ENCODE results near the gene SMYD4.
A peak's percentile ranks its signal among the peaks of the same experiment; 100 is the strongest.
"Not testable (repeated sequence)": the region's sequence is repeated elsewhere in the genome, so short reads cannot be mapped to it uniquely, and the experiment has no call there.

Gene SMYD4

DNA sequence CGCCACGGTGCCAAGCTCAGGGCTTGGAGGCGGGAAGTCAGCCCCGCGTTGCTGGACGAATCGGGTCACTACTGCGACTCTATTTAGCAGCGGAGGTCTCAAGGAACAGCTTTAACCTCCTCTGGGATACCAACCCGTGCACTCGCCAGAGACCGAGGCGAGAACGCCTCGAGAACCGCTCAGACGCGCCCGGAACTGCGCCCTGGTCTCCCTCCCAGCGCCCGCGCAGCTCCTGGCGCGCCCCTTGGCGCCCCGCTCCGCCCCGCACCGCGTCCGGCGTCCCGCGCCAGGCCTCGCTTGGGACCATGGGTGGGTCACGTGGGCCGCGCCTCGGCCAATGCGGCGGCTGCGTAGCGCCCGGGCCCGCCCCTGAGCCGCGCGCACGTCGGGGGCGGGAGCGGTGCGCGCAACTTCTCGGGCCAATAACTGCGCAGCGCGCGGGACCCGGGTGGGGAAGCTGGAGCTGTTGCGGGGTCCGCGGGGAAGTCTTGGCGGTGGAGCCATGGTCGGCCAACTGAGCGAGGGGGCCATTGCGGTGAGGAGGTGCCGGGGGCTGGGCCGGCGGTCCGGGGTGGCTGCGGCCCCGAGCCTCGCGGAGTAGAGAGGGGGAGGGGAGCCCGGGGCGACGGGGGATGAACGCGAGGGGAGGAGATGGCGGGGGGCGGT lies at the start of gene SMYD4, which contains the start of gene RPA1:
TSS of gene SMYD4 (minus strand) at position 311 of the 666 bp plus-strand sequence. CDS start 1,908 bp downstream, outside the sequence.
TSS of gene RPA1 (plus strand) at position 414 of the 666 bp plus-strand sequence. CDS start at position 503, 89 bp downstream.
- peak; percentile 72 to 79 for DNase-seq (ENCODE audit: low read depth in 2 of 2)

GRCh38 chr17:1878419-1879121 lies 48.9 kb upstream of the SMYD4 start:
- DNase-seq (ENCODE audit: low read depth in 2 of 2), result no peak

DNA sequence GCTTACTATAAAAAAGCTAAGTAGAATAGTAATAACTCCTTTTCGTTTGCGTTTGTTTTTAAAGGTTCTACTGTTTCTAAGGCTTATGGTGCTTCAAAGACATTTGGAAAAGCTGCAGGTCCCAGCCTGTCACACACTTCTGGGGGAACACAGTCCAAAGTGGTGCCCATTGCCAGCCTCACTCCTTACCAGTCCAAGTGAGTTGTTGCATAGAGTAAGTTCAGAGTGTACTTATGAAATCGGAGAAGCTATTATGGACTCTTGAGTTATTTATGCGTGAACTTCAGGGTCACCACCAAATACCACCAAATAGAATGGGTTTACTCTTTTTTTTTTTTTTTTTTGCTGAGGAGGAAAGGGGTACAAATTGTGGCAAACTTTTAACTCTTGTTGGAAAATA lies 45.9 kb upstream of the SMYD4 start:
- DNase-seq (ENCODE audit: low read depth in 2 of 2), result no peak

GRCh38 chr17:1873418-1873817 lies 43.7 kb upstream of the SMYD4 start:
- DNase-seq (ENCODE audit: low read depth in 2 of 2), result no peak

- no peak for DNase-seq (ENCODE audit: low read depth in 2 of 2)
These were observed 43.3 kb upstream of the SMYD4 start for GRCh38 chr17:1872976-1873375.

- DNase-seq (ENCODE audit: low read depth in 2 of 2), result no peak
These were observed 42.6 kb upstream of the SMYD4 start for GRCh38 chr17:1872254-1872653.

- DNase-seq (ENCODE audit: low read depth in 2 of 2), result no peak
These were observed 42.1 kb upstream of the SMYD4 start for GRCh38 chr17:1871756-1872155.

GRCh38 chr17:1870592-1870991 lies 40.9 kb upstream of the SMYD4 start:
- DNase-seq (ENCODE audit: low read depth in 2 of 2), result no peak

DNA sequence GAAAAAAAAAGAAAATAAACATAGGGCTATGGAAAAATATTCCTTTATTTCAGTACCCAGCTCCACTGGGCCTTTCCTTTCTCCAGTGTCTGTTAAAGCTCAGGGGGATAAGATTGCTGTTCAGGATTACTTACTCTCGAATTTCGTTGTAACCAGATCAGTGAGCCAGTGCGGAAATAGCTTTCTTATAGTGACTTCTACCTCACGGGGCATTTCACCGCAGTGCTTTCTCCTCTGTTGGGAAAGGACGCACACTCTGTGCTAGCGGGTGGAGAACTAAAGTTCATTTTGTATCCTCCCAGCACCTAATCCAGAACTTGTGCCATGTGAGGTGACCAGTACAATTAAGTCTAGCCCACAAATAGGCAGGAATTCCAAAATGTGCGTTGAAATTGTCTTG lies 38.4 kb upstream of the SMYD4 start:
- DNase-seq (ENCODE audit: low read depth in 2 of 2), result no peak

DNA sequence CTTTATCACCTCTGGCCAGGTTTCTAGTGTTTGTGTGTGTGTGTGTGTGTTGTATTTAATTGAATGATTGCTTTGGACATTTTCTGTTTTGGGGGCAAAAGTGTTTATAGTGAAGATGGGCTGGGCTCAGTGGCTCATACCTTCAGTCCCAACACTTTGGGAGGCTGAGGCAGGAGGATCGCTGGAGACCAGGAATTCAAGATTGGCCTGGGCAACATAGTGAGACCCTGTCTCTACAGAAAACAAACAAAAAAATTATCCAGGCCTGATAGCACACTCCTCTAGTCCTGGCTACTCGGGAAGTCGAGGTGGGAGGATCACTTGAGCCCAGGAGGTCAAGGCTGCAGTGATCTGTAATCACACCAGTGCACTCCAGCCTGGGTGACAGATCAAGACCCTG lies 37.6 kb upstream of the SMYD4 start:
- DNase-seq (ENCODE audit: low read depth in 2 of 2), result no peak

- DNase-seq (ENCODE audit: low read depth in 2 of 2), result peak; percentile 15 to 16
These were observed 35.7 kb upstream of the SMYD4 start for GRCh38 chr17:1865252-1866037.

DNA sequence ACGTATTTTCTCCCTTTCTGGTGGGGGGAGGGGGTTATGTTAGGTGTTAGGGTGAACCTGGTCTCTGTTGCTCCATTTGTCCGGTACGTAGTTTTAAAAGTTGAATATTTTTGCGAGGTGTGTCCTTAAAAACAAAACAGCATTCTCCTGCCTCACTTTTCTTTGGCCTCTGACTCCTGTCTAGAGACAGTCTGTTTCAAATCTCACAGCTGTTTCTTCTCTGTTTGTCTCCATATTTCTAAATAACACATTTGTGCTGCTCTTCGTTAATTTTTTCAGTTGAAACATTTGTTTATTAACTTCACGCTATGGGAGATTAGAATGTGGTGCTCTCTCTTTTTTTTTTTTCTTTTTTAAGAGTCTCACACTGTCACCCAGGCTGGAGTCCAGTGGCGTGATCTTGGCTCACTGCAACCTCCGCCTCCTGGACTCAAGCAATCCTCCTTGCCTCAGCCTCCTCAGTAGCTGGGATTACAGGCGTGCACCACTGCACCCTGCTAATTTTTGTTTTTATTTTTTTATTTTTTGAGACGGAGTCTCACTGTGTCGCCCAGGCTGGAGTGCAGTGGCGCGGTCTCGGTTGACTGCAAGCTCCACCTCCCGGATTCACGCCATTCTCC lies 31.8 kb upstream of the SMYD4 start:
- DNase-seq (ENCODE audit: low read depth in 2 of 2), result no peak

- no peak for DNase-seq (ENCODE audit: low read depth in 2 of 2)
These were observed 31.3 kb upstream of the SMYD4 start for GRCh38 chr17:1860978-1861377.

DNA sequence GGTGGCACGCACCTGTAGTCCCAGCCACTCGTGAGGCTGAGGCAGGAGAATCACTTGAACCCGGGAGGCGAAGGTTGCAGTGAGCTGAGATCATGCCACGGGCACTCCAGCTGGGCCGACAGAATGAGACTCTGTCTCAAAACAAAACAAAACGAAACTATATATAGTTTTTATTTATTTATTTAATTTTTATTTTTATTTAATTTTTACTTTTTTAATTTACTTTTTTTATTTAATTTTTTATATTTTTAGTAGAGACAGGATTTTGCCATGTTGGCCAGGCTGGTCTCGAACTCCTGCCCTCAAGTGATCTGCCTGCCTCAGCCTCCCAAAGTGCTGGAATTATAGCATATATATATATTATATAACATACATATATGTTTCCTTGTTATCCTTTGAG lies 26.8 kb upstream of the SMYD4 start:
- not testable (repeated sequence) for DNase-seq (ENCODE audit: low read depth in 2 of 2)

DNA sequence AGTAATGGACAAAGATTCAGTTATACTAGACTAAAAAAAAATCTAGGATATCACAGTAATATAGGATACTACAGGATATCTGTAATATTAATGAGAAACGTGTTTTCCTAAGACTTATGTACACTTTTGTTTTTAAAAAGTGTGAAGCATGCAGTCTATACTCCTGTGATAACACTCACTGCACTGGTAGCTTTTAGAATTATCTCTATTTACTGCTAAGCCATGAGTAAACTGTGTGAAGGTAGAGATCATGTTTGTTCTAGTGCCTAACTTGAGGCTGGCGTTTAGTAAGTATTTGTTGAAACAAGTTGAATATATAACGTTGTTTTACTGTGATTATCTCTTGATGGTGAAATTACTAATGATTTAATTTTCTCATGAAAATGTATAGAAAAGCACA lies 24.0 kb upstream of the SMYD4 start:
- no peak for DNase-seq (ENCODE audit: low read depth in 2 of 2)

GRCh38 chr17:1852327-1852726 lies 22.6 kb upstream of the SMYD4 start:
- no peak for DNase-seq (ENCODE audit: low read depth in 2 of 2)

GRCh38 chr17:1847191-1847590 lies 17.5 kb upstream of the SMYD4 start:
- DNase-seq (ENCODE audit: low read depth in 2 of 2), result no peak

DNA sequence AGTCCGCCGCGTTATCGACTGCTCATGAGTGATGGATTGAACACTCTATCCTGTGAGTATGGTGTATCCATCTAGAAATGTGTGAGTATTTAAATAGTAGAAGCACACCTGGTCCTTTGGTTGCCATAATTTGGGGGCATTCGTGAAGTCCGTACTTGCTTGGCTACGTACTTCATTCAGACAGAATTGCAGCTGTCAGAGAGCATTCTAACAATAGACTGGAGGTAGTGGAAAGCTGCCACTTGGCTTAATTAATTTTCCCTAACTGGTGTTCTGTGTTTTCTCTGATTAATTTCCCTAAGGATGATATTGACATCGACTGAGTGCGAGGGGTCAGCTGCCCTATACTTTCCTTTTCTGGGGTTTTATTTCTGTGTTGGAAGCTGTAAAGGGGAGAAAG lies 14.2 kb upstream of the SMYD4 start:
- DNase-seq (ENCODE audit: low read depth in 2 of 2), result no peak

DNA sequence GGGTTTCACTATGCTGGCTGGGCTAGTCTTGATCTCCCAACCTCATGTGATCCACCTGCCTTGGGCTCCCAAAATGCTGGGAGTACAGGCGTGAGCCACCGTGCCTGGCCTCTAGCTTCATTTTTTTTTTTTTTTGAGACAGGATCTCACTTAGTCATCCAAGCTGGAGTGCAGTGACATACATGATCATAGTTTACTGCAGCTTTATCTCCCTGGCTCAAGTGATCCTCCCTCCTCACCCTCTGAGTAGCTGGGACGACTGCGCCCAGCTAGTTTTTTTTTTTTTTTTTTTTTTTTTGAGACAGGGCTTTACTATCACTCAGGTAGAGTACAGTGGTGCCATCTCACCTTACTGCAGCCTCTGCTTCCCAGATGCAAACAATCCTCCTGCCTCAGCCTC lies 9.8 kb upstream of the SMYD4 start:
- no peak for DNase-seq (ENCODE audit: low read depth in 2 of 2)

DNA sequence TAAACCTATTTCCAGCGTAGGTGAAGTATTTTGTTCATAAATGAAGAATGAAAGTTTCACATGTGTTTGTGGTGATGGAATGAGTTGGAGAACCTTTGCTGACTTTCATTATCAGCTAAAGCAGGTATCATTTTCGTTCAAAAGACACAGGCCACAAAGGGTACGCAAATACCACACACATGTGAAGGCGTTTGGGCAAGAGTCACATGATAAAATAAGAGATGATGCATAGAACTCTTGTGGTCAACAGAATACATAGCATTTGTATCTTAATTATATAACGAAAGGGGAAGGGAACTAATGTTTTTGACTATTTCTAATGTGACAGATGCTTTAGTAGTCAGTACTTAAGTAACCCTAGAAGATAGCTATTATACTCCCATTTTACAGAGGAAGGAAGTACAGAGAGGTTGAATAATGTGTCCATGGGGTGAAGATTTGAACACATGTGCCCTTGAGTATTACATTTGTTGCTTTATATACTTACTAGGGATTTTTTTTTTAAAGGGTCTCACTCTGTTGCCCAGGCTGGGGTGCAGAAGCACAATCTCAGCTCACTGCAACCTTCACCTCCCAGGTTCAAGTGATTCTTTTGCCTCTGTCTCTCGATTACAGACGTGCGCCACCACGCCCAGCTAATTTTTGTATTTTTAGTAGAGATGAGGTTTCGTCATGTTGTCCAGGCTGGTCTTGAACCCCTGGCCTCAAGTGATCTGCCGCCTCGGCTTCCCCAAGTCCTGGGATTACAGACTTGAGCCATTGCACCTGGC lies 4.9 kb upstream of the SMYD4 start:
- peak; percentile 2 to 11 for DNase-seq (ENCODE audit: low read depth in 2 of 2)

- peak in 1 of 2 experiments; percentile 8 for DNase-seq (ENCODE audit: low read depth in 2 of 2)
These were observed 586 bp upstream of the SMYD4 start for GRCh38 chr17:1830288-1830687.
